ENCODE measurements around the gene DUSP23.

DUSP23 gene

GRCh38 chr1:159780583-159781582, at the start of gene DUSP23:
DUSP23 (plus strand) TSS chr1:159780962; CDS start chr1:159781101, 139 bp downstream.
- DNase-seq (ENCODE audit: insufficient read length, low spot score) (peak; percentile 97), FAIRE-seq (peak; percentile 72)
- peak; percentile 70 for TF ChIP-seq POLR2A (IDR thresholded peaks at IDR 0.05; ENCODE audit: low read depth, low read length)

- no peak for TF ChIP-seq POLR2A (IDR thresholded peaks at IDR 0.05; ENCODE audit: low read depth, low read length)
- DNase-seq (ENCODE audit: insufficient read length, low spot score) (no peak), FAIRE-seq (no peak)
These were observed 43.4 kb upstream of the DUSP23 start for GRCh38 chr1:159737238-159737916.

GRCh38 chr1:159743651-159744410, 36.9 kb upstream of the DUSP23 start:
- no peak for FAIRE-seq
- TF ChIP-seq POLR2A (IDR thresholded peaks at IDR 0.05; ENCODE audit: low read depth, low read length), result no peak
- DNase-seq (ENCODE audit: insufficient read length, low spot score), result no peak

- FAIRE-seq (no peak), DNase-seq (ENCODE audit: insufficient read length, low spot score) (no peak)
- no peak for TF ChIP-seq POLR2A (IDR thresholded peaks at IDR 0.05; ENCODE audit: low read depth, low read length)
These were observed 34.1 kb upstream of the DUSP23 start for GRCh38 chr1:159746666-159747065.

GRCh38 chr1:159748370-159748769, 32.4 kb upstream of the DUSP23 start:
- DNase-seq (ENCODE audit: insufficient read length, low spot score) (no peak), FAIRE-seq (no peak)
- no peak for TF ChIP-seq POLR2A (IDR thresholded peaks at IDR 0.05; ENCODE audit: low read depth, low read length)

- TF ChIP-seq POLR2A (IDR thresholded peaks at IDR 0.05; ENCODE audit: low read depth, low read length), result no peak
- no peak for DNase-seq (ENCODE audit: insufficient read length, low spot score)
- FAIRE-seq, result no peak
These were observed 31.1 kb upstream of the DUSP23 start for GRCh38 chr1:159749630-159750029.

- FAIRE-seq, result no peak
- no peak for DNase-seq (ENCODE audit: insufficient read length, low spot score)
- TF ChIP-seq POLR2A (IDR thresholded peaks at IDR 0.05; ENCODE audit: low read depth, low read length), result no peak
These were observed 30.1 kb upstream of the DUSP23 start for GRCh38 chr1:159750621-159751020.

GRCh38 chr1:159751031-159751430, 29.7 kb upstream of the DUSP23 start:
- TF ChIP-seq POLR2A (IDR thresholded peaks at IDR 0.05; ENCODE audit: low read depth, low read length), result no peak
- no peak for FAIRE-seq
- DNase-seq (ENCODE audit: insufficient read length, low spot score), result no peak

GRCh38 chr1:159752135-159752580, 28.6 kb upstream of the DUSP23 start:
- DNase-seq (ENCODE audit: insufficient read length, low spot score) (no peak), FAIRE-seq (no peak)
- TF ChIP-seq POLR2A (IDR thresholded peaks at IDR 0.05; ENCODE audit: low read depth, low read length), result no peak

GRCh38 chr1:159753386-159753785, 27.4 kb upstream of the DUSP23 start:
- no peak for TF ChIP-seq POLR2A (IDR thresholded peaks at IDR 0.05; ENCODE audit: low read depth, low read length)
- DNase-seq (ENCODE audit: insufficient read length, low spot score) (no peak), FAIRE-seq (no peak)

- no peak for FAIRE-seq
These were observed 25.2 kb upstream of the DUSP23 start for GRCh38 chr1:159755451-159756007.

GRCh38 chr1:159756397-159756796, 24.4 kb upstream of the DUSP23 start:
- DNase-seq (ENCODE audit: insufficient read length, low spot score) (no peak), FAIRE-seq (no peak)
- no peak for TF ChIP-seq POLR2A (IDR thresholded peaks at IDR 0.05; ENCODE audit: low read depth, low read length)

More at GRCh38 chr1:159755451-159756007, 25.2 kb upstream of the DUSP23 start:
- DNase-seq (ENCODE audit: insufficient read length, low spot score), result no peak
- TF ChIP-seq POLR2A (IDR thresholded peaks at IDR 0.05; ENCODE audit: low read depth, low read length), result no peak

GRCh38 chr1:159763686-159764085, 17.1 kb upstream of the DUSP23 start:
- FAIRE-seq (no peak), DNase-seq (ENCODE audit: insufficient read length, low spot score) (no peak)
- TF ChIP-seq POLR2A (IDR thresholded peaks at IDR 0.05; ENCODE audit: low read depth, low read length), result no peak
